ENCODE data around the gene KDM6A.
"Not testable (repeated sequence)": the region's sequence is repeated elsewhere in the genome, so short reads cannot be mapped to it uniquely, and the experiment has no call there.

KDM6A gene

GRCh38 chrX:44872821-44873414, at the start of gene KDM6A:
KDM6A (plus strand) TSS chrX:44873188; CDS start chrX:44873552, 364 bp downstream.
- peak; percentile 100 for DNase-seq

DNA sequence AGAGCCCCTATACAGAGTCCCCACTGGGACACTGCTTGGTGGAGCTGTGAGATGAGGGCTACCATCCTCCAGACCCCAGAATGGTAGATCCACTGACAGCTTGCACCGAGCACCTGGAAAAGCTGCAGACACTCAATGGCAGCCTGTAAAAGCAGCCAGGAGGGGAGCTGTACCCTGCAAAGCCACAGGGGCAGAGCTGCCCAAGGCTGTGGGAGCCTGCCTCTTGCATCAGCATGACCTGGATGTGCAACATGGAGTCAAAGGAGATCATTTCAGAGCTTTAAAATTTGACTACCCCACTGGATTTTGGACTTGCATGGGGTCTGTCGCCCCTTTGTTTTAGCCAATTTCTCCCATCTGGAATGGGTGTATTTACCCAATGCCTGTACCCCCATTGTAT, 49.8 kb upstream of the KDM6A start:
- not testable (repeated sequence) for DNase-seq

DNA sequence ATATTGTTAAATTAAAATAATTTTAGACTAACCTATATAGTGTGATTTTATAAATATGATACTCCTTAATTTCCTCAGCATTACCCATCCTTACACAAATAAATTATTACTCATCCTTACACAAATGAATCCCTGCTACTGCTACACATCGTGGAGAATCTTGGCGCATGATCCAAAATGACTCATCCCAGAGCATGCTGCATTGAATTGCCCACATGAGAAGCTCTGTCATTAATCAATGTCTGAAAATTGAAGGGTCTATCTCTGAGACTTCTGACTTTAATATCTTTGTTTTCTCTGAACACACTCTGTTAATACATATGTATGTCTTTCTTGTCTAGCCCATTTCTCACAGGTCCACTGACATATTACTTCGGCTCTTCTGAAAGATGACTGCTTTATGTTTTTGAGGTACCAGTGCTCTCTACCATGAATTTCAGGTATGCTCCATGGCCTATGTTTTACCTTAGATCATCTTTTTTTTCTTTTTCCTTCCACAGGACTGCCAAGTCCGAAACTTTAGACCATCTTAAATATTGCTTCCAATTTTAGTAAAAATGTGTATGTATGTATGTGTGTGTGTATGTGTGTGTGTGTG, 44.9 kb upstream of the KDM6A start:
- DNase-seq: no peak

- DNase-seq: no peak
Measured at GRCh38 chrX:44829832-44830231, 43.2 kb upstream of the KDM6A start.

DNA sequence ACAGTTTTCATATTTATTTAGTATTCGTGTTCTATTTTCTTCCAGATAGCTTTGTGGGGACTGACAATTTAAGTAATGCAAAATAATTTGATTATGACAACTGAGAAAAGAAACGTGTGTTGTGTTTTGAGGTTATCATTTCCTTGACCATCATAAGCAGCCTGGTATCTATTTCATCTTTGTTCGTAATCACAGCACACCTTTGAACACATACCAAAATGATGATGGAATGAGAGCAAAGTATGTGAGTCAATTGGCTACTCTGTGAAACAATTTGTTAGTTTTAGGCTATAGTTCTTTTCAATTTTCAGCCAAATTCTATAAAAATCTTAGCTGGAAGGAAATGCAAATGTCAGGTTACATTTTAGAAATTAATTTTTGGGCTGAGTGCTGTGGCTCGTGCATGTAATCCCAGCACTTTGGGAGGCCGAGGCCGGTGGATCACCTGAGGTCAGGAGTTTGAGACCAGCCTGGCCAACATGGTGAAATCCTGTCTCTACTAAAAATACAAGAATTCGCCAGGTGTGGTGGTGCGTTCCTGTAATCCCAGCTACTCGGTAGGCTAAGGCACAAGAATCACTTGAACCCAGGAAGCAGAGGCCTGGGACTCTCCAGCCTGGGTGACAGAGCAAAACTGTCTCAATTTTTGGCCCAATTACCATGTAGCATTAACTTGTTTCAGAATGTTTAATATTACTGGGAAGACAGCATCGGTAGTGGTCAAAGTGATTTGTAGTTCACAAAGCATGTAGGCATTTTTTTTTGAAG, 30.3 kb upstream of the KDM6A start:
- no peak for DNase-seq

- no peak for DNase-seq
Measured at GRCh38 chrX:44843318-44843702, 29.7 kb upstream of the KDM6A start.

DNA sequence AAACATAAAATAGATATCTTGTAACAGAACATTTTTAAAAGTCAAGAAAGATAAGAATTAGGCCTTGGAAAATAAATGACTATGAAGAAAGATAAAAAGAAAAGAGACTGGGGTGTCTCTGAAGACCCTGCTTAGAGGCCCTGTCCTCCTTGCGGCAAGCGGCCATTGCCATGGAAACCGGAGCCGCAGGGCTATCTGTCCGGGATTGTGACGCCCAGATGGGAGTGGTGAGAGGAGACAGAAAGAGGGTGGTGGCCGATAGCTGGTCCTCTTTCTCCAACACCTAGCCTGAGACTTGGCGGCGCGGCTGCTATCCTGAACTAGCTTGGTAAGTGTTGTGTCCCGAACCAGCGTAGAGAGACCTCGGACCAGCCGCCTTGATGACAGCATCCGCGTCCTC, 29.2 kb upstream of the KDM6A start, which contains the start of gene DUSP21:
Gene DUSP21, plus strand, starts transcription at position 269 of the 400 bp plus-strand sequence. Its CDS starts 112 bp downstream, at position 381.
- no peak for DNase-seq

- no peak for DNase-seq
Measured at GRCh38 chrX:44844204-44844603, 28.8 kb upstream of the KDM6A start.

GRCh38 chrX:44850891-44851290, 22.1 kb upstream of the KDM6A start:
- not testable (repeated sequence) for DNase-seq

GRCh38 chrX:44871114-44871645, 1.8 kb upstream of the KDM6A start:
- no peak for DNase-seq

- peak; percentile 47 for DNase-seq
Measured at GRCh38 chrX:44871931-44872820, 812 bp upstream of the KDM6A start.

DNA sequence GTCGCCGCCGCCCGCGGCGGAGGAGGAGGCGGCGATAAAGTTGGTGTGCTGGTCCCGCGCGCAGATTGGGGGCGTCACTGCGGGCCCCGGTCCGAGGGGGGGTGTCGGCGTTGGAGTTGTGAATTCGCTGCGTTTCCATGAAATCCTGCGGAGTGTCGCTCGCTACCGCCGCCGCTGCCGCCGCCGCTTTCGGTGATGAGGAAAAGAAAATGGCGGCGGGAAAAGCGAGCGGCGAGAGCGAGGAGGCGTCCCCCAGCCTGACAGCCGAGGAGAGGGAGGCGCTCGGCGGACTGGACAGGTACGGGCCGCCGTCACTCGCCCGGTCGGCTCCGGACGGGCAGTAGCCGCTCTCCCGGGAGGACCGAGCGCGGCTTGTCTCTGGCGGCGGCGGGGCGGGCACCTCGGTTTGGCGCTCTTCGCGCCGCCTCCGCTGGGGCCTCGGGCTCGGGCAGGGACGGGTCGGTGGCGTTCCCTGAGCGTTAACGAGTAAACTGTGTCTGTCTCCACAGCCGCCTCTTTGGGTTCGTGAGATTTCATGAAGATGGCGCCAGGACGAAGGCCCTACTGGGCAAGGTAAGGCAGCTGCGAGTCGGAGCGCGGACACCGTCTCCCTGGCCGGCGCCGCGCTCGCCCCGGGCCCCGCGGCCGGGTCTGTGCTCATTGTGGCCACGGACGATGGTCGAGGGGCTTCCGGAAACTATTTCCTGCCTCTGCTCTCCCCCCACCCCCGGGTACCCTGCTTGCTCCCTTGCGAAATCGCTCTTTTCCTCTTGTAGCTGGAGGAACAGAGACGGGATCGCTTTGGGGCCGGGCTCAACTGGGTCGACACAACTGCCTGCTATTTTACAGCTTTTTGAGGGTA, 658 bp downstream of the KDM6A start:
- DNase-seq: peak; percentile 67

GRCh38 chrX:44874420-44875184, 1.6 kb downstream of the KDM6A start:
- peak; percentile 68 for DNase-seq

- no peak for DNase-seq
Measured at GRCh38 chrX:44875185-44875489, 2.1 kb downstream of the KDM6A start.

DNA sequence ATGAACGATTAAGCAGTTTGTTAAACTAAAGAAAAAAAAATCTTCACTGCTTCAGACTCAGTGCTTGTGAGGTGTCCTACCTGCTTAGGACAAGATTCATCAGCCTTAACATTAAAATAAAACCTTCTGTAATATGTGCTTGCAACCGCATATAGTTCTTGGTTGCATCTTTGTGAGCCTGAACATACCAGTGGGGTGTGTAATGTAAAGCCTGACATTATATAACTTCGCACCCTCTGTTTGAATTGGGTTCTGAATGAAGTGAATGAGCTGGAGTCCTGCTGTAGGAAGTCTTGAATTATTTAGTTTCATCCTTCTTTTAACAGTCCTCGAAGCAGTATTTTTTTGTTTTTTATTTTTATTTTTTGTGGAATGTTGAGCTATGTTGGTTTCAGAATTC, 3.1 kb downstream of the KDM6A start:
- peak; percentile 2 for DNase-seq

- DNase-seq: no peak
Measured at GRCh38 chrX:44876767-44877166, 3.8 kb downstream of the KDM6A start.

- DNase-seq: no peak
Measured at GRCh38 chrX:44878780-44879179, 5.8 kb downstream of the KDM6A start.

DNA sequence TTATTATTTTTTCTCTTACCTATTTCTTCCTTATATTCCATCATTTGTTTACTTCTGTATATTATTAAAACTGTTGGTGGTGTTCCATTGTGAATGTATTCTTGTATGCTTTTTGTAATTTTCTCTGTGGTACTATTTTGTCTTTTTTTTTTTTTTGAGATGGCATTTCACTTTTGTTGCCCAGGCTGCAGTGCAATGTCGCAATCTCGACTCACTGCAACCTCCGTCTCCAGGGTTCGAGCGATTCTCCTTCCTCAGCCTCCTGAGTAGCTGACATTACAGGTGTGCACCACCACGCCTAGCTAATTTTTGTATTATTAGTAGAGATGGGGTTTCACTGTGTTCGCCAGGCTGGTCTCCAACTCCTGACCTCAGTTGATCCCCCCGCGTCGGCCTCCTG, 8.6 kb downstream of the KDM6A start:
- no peak for DNase-seq

GRCh38 chrX:44882635-44883034, 9.6 kb downstream of the KDM6A start:
- DNase-seq: no peak

DNA sequence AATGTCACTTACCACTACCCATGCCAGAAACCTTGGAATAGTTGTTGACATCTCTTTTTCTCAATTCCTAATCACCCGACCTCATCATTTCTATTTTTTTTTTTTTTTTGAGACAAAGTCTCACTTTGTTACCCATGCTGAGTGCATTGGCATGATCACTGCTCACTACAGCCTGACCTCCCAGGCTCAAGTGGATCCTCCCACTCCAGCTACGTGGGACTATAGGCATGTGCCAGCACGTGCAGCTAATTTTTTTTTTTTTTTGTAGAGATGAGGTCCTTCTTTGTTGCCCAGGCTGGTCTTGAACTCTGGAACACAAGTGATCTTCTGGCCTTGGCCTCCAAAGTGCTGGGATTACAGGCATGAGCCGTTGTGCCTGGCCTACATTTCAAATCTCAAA, 12.0 kb downstream of the KDM6A start:
- no peak for DNase-seq

- DNase-seq: no peak
Measured at GRCh38 chrX:44889824-44890223, 16.8 kb downstream of the KDM6A start.

Data from activated CD4-positive, alpha-beta T cell treated with anti-CD3 and anti-CD28 coated beads, Interleukin-2, Interleukin-6, amounts not matched to agents 100 ng/mL and 50 ng/mL, durations not matched to agents 16 hours and 8 hours (primary cell).